ENCODE results near the gene IFNA8. TPM values are rescaled to one million over a fixed set of nuclear protein-coding genes. Genes with fewer than 3 reads are reported as not detected.

Gene IFNA8
- total RNA-seq, 1 donor from 2014 or later: not detected

DNA sequence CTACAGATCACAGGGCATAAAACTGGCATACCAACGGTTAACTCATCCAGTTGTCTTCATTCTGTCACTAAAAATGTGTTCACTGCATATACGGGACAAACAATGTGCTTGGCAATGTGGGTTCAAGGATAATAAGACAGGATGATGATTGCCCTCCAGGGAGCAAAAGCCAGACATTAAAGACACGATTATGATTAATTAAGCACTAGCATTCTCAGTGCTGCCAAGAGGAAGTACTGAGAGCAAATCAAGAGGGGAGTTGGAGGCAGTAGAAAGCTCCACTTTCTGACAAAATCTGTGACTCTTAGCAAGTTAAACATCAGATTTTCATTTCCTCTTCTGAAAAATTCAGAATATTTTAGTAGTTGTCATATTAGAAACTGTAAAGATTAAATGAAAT, 9.0 kb upstream of the IFNA8 start:
- intact Hi-C loops (cut with micrococcal nuclease): loop anchor here (5.0 kb wide), 1 partner anchor 73 kb away; no protein-coding TSS in a partner anchor
- TF ChIP-seq, protein P1, sequence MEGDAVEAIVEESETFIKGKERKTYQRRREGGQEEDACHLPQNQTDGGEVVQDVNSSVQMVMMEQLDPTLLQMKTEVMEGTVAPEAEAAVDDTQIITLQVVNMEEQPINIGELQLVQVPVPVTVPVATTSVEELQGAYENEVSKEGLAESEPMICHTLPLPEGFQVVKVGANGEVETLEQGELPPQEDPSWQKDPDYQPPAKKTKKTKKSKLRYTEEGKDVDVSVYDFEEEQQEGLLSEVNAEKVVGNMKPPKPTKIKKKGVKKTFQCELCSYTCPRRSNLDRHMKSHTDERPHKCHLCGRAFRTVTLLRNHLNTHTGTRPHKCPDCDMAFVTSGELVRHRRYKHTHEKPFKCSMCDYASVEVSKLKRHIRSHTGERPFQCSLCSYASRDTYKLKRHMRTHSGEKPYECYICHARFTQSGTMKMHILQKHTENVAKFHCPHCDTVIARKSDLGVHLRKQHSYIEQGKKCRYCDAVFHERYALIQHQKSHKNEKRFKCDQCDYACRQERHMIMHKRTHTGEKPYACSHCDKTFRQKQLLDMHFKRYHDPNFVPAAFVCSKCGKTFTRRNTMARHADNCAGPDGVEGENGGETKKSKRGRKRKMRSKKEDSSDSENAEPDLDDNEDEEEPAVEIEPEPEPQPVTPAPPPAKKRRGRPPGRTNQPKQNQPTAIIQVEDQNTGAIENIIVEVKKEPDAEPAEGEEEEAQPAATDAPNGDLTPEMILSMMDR (IDR thresholded peaks at IDR 0.05; ENCODE audit: borderline replicate concordance): no peak
- H3K9me3 ChIP-seq (replicated peaks): no peaks in the 10 kb centered on the region
- H3K27me3 ChIP-seq (ENCODE audit: low read depth): peaks cover 91% of the 10 kb centered on the region
- DNase-seq: no peak
- H3K36me3 ChIP-seq: no peaks in the 10 kb centered on the region
- H3K27ac ChIP-seq (replicated peaks): no peak overlapping the region
- H3K4me1 ChIP-seq: peaks cover 17% of the 10 kb centered on the region
- no peak overlapping the region for H3K4me3 ChIP-seq

DNA sequence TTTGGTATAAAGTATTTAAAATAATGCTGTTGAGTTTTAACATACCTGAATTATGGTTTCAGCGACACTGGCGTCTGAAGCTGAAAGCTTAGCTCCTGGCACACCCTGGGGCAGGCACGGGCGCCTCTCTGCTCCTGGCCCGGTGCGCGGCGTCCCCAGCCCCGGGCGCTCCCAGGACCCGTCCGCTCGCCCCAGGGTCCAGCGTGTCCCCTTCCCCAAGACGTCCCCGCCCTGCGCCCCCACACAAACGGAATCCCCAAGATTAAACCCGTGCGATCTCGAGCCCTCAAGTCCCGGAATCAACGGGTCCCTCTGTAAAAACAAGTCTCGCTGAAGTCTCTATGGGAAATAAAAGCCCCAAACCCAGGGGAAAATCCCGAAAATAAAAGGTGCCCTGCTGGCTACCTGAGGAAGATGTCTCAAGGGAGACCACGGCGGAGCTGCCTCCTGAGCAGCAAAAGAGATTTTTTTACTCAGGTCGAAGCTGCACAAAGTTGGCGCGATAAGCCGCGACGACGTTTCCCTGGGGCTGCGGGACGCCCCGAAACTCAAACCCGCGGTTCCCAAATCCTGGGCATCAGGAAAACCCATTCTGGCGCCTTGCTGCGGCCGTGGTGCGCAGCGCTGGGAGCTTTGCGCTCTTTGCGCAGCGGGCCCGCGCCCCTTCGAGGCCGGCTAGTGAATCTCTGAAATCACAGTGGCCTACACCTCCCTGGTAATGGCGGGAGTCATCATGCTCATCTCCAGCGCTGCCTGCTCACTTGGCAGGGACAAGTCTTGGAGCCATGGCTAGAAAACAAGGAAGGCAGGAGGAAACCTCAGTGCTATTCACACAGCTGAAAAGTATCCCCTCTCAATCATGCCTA, 6.3 kb upstream of the IFNA8 start:
- peaks cover 64% of the 10 kb centered on the region for H3K27me3 ChIP-seq (ENCODE audit: low read depth)
- peaks cover 9% of the 10 kb centered on the region for H3K4me1 ChIP-seq
- H3K36me3 ChIP-seq: no peaks in the 10 kb centered on the region
- H3K9me3 ChIP-seq (replicated peaks): no peaks in the 10 kb centered on the region
- intact Hi-C loops (cut with micrococcal nuclease): no loop called here
- H3K27ac ChIP-seq (replicated peaks): no peak overlapping the region
- TF ChIP-seq, protein P1 (IDR thresholded peaks at IDR 0.05; ENCODE audit: borderline replicate concordance): no peak
- no peak for DNase-seq
- H3K4me3 ChIP-seq: peak overlapping the region; percentile 55

DNA sequence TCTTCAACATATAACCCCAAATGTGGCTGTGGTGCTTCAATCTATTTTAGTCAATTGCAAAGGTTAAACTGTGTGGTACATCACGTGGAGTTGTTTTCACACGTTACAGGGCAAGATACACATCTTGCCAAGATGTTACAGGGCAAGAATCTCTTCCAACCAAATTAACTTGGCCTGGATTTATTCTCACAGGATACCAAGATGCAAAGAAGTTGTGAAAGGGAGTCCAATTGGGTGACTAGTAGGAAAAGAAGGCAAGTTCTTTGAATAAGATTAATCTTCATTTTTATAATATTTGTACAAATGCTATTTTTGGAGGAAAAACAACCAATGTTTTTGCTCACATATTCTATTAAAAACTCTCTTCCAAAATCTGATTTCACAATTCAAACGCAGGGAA, 4.8 kb upstream of the IFNA8 start:
- Histone ChIP-seq H3K27me3 (ENCODE audit: low read depth) (peaks cover 55% of the 10 kb centered on the region), H3K27ac (replicated peaks) (no peak overlapping the region), H3K36me3 (no peaks in the 10 kb centered on the region), H3K9me3 (replicated peaks) (no peaks in the 10 kb centered on the region), H3K4me3 (no peak overlapping the region), H3K4me1 (peaks cover 9% of the 10 kb centered on the region)
- intact Hi-C loops (cut with micrococcal nuclease): no loop called here
- DNase-seq: no peak
- TF ChIP-seq, protein P1 (IDR thresholded peaks at IDR 0.05; ENCODE audit: borderline replicate concordance): no peak

GRCh38 chr9:21412107-21412506, 3.2 kb downstream of the IFNA8 start:
- TF ChIP-seq, protein P1 (IDR thresholded peaks at IDR 0.05; ENCODE audit: borderline replicate concordance): no peak
- DNase-seq: no peak
- Histone ChIP-seq H3K36me3 (no peaks in the 10 kb centered on the region), H3K9me3 (replicated peaks) (no peaks in the 10 kb centered on the region), H3K27me3 (ENCODE audit: low read depth) (peaks cover 35% of the 10 kb centered on the region), H3K27ac (replicated peaks) (no peak overlapping the region), H3K4me1 (no peaks in the 10 kb centered on the region), H3K4me3 (no peak overlapping the region)
- intact Hi-C loops (cut with micrococcal nuclease): no loop called here

GRCh38 chr9:21413151-21413550, 4.2 kb downstream of the IFNA8 start:
- no peaks in the 10 kb centered on the region for H3K36me3 ChIP-seq
- no peak overlapping the region for H3K4me3 ChIP-seq
- no peak overlapping the region for H3K27ac ChIP-seq (replicated peaks)
- intact Hi-C loops (cut with micrococcal nuclease): no loop called here
- TF ChIP-seq, protein P1 (IDR thresholded peaks at IDR 0.05; ENCODE audit: borderline replicate concordance): no peak
- peaks cover 35% of the 10 kb centered on the region for H3K27me3 ChIP-seq (ENCODE audit: low read depth)
- no peak for DNase-seq
- no peaks in the 10 kb centered on the region for H3K9me3 ChIP-seq (replicated peaks)
- no peaks in the 10 kb centered on the region for H3K4me1 ChIP-seq
